HG03045 (cell line): Measurements from ENCODE around the gene COL6A3.

Experiments
- ATAC-seq: cut with Tn5 transposase; IDR thresholded peaks from one replicate; pipeline ENCODE4 v1.9.1; 2021; ENCODE audit warnings: mild to moderate bottlenecking, moderate library complexity; ENCODE audit not compliant: unreplicated experiment

The COL6A3 gene, protein sequence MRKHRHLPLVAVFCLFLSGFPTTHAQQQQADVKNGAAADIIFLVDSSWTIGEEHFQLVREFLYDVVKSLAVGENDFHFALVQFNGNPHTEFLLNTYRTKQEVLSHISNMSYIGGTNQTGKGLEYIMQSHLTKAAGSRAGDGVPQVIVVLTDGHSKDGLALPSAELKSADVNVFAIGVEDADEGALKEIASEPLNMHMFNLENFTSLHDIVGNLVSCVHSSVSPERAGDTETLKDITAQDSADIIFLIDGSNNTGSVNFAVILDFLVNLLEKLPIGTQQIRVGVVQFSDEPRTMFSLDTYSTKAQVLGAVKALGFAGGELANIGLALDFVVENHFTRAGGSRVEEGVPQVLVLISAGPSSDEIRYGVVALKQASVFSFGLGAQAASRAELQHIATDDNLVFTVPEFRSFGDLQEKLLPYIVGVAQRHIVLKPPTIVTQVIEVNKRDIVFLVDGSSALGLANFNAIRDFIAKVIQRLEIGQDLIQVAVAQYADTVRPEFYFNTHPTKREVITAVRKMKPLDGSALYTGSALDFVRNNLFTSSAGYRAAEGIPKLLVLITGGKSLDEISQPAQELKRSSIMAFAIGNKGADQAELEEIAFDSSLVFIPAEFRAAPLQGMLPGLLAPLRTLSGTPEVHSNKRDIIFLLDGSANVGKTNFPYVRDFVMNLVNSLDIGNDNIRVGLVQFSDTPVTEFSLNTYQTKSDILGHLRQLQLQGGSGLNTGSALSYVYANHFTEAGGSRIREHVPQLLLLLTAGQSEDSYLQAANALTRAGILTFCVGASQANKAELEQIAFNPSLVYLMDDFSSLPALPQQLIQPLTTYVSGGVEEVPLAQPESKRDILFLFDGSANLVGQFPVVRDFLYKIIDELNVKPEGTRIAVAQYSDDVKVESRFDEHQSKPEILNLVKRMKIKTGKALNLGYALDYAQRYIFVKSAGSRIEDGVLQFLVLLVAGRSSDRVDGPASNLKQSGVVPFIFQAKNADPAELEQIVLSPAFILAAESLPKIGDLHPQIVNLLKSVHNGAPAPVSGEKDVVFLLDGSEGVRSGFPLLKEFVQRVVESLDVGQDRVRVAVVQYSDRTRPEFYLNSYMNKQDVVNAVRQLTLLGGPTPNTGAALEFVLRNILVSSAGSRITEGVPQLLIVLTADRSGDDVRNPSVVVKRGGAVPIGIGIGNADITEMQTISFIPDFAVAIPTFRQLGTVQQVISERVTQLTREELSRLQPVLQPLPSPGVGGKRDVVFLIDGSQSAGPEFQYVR (N-terminal part only)

DNA sequence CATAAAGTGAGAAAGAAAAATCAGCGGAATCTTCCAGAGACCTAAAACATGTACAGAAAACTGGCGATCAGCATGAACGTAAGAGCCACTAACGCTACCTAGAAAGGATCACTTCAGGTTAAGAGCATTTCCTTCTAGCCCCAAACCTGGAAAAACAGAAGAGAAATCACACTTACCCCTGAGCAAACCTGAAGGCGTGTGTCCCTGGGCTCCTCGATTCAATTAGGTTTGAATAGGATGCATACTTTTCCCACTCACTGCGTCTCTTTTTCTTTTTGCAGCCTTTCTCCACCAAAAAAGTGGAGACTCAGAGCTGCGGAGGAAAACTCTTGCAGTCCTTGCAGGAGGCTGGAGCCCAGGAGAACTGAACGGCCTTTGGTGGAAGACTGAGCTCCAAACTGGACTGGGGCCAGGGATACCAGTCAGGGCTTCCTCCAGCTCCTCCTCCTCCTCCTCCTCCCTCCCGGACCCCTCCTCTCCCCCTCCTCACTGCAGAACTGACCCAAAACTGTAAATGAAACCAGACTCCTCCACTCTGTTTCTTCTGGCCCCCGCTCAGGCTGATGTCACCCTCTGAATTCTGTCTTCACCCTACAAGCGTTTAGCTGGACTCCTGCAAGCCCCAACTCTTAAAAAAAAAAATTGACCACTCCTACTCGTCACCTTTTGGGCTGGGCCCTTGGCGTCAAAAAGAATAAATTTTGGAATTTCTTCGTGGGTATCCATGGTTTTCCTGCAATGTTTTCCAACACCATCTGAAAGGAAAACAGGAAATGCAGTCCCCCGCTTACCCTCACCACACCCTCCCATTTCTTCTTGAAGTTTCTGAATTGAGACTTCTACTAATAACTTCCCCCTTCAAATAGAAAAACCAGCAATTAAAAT is at the start of gene COL6A3:
TSS of gene COL6A3 (minus strand) at position 388 of the 885 bp plus-strand sequence. CDS start 17,347 bp downstream, outside the sequence.
- ATAC-seq: no peak

DNA sequence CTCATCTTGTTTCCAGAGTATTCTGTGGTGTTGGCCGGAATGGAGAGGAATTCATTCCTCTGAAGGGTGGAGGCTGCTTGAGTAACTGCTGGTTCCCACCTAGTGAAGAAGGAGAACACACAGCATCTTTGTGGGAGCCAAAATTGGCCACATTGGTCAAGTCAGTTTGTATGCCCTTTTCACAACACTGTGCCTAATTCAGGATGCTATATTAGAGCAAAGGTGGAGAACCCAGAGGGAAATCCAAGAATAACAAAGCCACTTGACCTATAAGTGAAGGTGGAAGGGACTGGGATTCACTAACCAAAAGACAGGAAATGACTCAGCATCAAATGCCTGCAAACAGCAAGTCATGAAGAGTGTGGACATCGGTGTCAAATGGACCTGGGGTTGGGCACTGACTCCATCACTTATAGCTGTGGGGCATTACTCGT is 45.8 kb upstream of the COL6A3 start:
- no peak for ATAC-seq

DNA sequence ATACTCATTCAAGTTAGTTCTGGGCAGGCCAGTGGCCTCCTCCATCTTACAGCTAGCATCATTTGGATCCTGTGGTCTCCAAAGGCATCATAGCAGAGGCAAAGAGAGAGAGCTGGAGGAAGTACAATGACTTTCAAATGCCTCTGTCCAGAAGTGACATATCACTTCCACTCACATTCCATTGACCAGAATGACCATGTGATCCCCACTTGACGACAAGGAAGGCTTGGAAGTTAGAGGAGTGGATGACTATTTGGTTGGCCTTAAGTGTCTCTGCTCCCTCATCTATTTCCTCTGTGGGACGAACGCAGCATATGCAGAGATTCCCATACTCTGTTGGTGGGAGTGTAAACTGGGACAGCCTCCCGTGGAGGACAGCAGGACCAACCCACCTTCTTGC is 45.3 kb upstream of the COL6A3 start:
- ATAC-seq: no peak

DNA sequence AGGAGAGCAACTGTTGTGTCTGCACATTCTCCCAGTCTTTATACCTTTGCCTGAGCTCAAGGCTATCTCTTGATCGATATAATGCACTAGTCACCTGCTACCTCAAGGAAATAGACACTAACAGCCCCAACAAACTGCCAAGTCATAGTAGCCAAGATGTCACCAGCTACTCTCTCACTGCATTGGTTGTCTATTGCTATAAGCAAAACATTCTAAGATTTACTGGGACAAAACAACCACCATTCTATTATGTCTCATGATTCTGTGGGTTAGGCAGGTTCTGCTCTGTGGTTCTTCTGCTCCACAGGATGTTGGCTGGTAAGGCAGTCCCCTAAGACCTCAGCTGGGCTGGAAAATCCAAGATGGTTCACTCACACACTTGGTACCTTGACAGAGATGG is 44.6 kb upstream of the COL6A3 start:
- ATAC-seq: no peak

DNA sequence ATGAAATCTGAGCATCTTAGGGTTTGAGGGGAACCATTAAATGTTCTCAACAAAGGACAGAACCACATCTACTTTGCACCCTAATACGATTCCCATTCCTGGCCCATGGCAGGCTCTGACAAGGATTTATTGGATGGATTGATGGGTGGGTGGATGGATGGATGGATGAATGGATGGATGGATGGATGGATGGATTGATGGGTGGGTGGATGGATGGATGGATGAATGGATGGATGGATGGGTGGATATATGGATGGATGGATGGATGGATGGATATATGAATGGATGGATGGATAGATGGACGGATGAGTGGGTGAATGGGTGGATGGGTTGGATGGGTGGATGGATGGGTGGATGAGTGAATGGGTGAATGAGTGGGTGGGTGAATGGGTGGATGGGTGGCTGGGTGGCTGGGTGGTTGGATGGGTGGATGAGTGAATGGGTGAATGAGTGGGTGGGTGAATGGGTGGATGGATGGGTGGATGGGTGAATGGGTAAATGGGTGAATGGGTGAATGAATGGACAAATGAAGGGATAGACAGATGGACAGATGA is 43.5 kb upstream of the COL6A3 start:
- no peak for ATAC-seq

DNA sequence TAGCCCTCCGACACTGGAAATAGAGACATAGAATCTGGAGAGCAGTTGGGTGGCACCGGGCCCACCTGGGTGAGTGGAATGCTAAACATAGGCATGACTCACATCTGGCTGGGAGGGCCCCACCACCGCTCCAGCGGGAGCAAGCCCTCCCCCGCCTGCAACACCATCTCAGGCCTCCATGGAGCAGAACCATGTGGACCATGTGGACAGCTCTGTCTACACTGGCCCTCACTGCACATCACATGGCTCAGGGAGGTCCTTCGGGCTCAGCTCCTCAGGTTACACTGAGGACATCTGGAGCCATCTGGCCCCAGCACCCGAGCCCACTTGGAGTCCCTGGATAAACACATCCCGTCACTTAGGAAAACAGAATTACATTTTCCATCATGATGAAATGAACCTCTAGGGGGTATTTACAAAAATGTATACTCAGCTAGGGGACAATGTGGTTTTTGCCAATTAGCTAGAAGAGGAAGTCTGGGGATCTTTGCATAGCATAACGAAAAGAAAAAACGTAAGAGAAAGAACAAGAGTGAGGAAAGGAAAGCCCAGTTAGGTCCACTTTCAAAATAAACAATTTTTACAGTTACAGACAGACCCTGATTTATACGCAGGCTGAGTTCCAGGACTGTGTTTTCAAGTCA is 42.4 kb upstream of the COL6A3 start:
- no peak for ATAC-seq

DNA sequence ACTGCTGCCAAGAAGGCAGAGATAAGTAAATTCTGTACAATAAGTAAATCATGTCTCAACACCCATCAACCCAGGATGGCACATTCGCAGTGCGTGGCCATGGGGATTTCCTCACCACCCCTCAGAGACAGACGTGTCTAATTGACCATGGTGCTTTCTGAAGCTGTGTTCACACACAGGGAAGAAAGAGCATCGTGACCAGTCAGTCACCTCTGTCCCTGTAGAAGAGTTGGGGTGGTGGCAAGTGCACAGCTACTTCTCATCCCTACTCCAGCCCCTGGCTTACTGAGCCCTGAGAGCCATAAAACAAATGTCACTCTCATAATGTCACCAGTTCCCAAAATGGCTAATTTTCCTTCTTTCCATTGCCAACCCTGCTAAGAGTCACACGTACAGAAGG is 41.8 kb upstream of the COL6A3 start:
- no peak for ATAC-seq

DNA sequence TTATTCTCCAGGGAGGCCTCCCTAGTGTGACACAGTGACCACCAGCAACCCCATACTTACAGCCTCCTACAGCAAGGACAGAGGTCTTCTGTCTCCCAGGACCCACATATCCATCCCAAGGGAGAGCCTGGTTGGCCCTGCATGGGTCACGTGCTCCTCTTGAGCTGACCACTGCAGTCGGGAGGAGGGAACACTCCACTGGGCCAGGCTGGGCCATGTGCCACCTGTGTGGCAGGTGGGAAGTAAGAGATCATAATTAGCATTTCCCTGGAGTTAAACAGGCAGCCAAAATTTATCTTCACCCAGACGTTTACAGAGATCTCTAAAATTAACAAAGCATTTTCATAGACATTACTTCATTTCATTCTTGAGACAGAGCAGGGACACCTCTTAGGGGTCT is 39.7 kb upstream of the COL6A3 start:
- no peak for ATAC-seq

DNA sequence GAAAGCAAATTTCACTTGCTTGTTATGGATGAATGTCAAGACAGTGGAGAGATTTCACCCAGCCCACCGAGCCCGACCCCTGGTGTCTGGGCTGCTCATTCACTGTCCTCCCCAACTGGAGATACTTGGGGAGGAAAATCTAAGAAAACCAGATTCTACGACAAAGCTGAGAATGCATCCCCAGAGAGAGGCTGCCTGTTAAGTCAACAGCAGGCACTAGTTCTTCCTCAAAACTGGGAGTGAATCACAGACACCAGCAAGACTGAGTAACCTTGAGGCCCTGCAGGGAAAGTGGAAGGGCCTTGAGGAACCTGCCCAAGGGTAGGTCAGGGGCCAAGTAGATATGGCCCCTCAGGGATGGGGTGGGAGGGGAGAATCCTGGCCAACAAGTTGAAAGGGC is 38.9 kb upstream of the COL6A3 start:
- ATAC-seq: no peak

DNA sequence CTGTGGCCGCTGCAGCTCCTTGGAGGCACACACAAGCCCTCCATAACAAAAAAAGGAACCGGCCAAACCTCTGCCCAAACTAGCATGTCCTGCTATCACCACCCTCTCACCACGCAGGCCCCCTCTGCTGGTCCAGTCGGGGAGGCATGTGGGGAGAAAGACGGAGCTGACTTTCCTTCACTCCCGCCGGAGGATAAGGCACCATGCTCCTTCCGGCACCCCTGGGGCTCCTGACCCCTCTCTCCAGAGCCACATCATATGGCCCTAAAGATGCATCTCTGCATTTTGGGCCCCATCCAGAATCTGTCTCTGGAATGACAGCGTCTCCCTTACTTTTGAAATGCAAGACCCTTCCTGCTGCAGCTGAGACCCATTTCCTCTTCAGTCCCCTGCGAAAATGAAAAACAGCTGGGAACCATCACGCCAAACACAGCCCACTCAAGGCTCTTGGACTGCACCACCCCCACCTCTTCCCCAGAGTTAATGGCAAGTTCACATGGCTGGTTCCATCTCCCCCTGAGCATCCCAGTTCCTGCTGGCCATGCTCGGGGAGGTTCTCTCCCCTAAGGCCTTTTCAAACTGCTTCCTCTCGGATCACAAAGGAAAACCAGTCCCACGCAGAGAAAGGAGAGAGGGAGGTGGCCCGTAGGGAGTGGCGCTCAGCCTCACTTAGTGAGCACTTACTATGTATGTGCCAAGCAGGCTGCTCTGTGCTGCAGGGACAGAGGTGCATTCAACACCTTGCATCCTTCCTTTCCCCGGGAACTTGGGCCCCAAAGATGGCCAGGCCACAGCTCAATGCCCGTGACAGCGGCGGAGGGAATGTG is 37.9 kb upstream of the COL6A3 start:
- ATAC-seq: no peak

DNA sequence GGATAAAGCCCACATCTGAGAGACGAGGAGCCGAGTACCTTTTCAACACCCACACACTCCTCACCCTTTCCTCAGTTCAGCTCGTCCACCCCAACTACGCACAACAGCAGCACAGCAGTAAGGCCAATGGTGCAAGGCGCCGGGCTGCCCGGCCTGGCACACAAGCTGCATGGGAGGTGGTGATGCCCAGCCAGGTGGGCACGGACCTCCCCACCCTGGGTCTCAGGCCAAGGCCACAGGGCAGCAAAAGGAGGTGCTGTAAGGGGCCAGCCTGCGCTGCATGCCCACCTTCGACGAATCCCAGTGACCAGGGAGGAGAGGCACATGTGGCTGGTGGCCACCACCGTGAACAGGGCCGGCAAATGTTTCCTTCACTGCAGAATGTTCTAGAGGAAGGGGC is 36.6 kb upstream of the COL6A3 start:
- ATAC-seq: no peak

DNA sequence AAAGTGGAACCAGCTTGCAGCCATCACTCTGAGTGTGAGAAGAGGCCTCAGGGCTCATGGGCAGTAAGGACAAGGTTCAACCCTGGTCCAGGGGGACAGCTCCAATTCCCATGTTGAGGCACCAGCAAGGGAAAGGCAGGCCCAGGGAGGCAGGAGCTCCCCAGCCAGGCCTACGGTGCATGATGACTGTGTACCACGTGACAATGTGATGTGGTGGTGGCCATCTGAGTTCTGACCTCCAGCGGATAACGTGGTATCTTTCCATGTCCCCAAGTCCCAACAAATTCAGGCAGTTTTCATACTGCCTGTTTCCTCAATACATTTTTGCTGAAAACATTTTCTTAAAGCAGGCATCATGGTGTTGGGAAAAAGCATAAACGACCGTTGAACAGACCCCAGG is 36.1 kb upstream of the COL6A3 start:
- ATAC-seq: no peak

DNA sequence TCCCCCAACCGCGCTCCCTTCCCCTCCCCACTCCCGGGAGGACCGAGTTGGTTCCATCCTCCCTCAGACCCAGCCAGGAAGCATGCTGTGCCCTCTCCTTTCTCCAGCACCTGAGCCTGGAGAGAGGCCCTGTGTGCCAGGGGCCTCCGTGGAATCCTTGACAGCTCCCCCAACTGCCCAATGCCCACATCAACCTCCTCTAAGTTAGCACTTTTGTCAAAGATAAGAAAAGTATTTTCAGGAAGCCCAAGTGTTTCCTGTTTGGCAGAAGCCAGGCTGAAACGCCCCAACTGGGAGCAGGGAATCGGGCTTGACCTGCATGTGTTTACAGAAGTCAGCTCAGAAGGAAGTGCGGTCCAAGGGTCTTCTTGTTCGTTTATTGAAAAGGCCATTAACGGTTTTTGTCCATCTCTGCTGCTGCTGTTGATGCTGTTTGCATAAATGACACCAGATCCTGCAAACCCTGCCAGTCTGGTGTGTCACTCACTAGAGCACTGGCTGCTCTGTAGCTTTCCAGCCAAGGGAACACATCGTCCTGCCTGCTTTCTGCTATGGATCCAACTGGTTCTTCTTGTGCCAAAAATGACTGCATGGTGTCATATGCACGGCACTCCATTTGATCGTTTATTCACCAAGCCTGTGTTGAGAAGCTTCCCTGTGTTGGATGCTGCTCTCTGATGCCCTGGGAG is 35.4 kb upstream of the COL6A3 start:
- ATAC-seq: no peak

DNA sequence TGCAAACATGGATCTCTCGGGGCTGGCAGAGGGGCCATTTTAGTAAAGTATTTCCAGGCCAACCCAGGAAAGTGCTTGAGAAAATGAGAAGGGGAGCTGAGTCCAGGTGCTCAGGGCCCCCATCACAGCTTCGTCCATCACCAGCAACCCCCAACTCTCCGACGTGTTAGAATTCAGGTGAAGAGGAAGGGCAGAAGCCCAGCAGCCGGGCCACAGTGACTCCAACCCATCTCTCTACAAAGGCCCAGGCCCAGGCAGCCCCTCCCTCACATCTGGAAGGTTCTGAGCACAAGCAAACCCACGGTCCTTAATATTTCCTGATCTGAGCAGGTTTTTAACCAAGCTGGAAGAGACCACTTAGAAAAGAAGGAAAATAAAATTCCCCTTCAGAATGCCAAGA is 34.7 kb upstream of the COL6A3 start:
- no peak for ATAC-seq

DNA sequence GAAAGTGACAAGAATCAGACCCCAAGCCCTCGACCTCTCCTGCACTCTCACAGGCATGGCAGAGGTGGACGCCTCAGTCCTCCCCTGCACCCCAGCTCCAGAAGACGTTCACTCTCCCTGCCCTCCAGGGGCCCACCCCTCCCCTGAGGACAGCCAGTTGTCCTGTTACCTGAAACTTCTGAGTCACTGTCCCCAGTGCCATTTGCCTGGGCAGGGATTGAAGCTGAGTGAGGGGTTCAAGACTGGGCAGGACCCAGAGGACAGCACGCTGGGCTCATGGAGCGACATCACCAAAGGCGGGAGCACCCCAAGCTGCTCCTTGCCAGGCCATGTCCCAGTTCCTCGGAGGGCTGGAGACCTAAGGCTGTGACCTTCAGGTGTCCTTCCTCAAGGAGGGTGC is 34.2 kb upstream of the COL6A3 start:
- no peak for ATAC-seq

DNA sequence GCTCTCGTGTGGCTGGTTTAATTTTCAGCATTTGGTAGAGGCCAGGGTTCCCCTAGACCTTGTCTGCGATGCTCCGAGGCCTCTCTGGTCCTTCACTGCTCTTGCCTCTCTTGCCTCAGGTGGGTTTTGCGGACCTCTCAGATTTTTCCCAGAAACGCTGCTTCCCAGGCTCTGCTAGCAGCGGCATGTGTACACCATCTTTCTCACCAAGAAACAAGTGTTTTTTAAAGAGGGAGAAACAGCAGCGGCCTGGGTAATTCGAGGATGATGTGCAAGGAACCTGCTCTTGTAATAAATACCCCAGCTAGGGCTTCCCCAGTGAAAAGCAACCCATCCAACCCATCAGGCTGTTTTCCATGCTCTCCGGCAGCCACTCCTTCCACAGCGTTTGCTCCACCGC is 33.5 kb upstream of the COL6A3 start:
- no peak for ATAC-seq

DNA sequence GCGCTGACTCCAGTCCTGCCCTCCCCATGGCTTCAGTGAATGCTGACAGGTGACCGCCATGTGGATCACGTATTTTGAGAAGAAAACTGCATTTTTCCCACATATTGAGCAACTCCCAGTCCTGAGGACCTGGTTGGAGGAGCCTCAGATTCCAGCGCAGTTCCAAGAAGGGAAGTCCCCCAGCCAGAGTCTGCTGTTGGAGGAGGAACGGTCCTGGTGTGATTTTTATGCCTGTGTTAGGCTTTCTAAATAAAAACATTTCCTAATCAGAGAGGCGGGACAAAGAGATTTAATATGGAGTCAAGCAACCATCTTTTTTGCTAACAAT is 32.3 kb upstream of the COL6A3 start:
- ATAC-seq: no peak
